NOMO-1 treated with dmso at 0.1 percent for 144 hours (cell line): Measurements from ENCODE around the gene BRINP2.

Experiments used
- DNase-seq: peaks from one replicate; lab custom pipeline; 2025; ENCODE audit not compliant: unreplicated experiment; lab: John Stamatoyannopoulos, UW

The BRINP2 gene

GRCh38 chr1:177170756-177171535 is at the start of gene BRINP2:
Gene BRINP2 (plus strand): TSS chr1:177170958. CDS start chr1:177229877, 58,919 bp downstream.
- no peak for DNase-seq

GRCh38 chr1:177122461-177123251 is 48.1 kb upstream of the BRINP2 start:
- DNase-seq: no peak

GRCh38 chr1:177124577-177125278 is 46.0 kb upstream of the BRINP2 start:
- no peak for DNase-seq

- no peak for DNase-seq
These were observed 44.5 kb upstream of the BRINP2 start for GRCh38 chr1:177126267-177126666.

GRCh38 chr1:177128665-177129281 is 42.0 kb upstream of the BRINP2 start:
- no peak for DNase-seq

GRCh38 chr1:177130451-177130945 is 40.3 kb upstream of the BRINP2 start:
- no peak for DNase-seq

- no peak for DNase-seq
These were observed 39.0 kb upstream of the BRINP2 start for GRCh38 chr1:177131723-177132122.

- DNase-seq: no peak
These were observed 38.6 kb upstream of the BRINP2 start for GRCh38 chr1:177132141-177132540.

- no peak for DNase-seq
These were observed 36.7 kb upstream of the BRINP2 start for GRCh38 chr1:177133977-177134538.

- no peak for DNase-seq
These were observed 35.5 kb upstream of the BRINP2 start for GRCh38 chr1:177135250-177135649.

GRCh38 chr1:177137814-177138213 is 32.9 kb upstream of the BRINP2 start:
- DNase-seq: no peak

- no peak for DNase-seq
These were observed 32.4 kb upstream of the BRINP2 start for GRCh38 chr1:177138347-177138746.

- no peak for DNase-seq
These were observed 28.7 kb upstream of the BRINP2 start for GRCh38 chr1:177142010-177142409.

GRCh38 chr1:177142791-177143271 is 27.9 kb upstream of the BRINP2 start:
- DNase-seq: no peak

GRCh38 chr1:177145106-177146070 is 25.4 kb upstream of the BRINP2 start:
- no peak for DNase-seq

GRCh38 chr1:177146499-177146898 is 24.3 kb upstream of the BRINP2 start:
- DNase-seq: no peak

GRCh38 chr1:177162243-177162642 is 8.5 kb upstream of the BRINP2 start:
- DNase-seq: no peak

GRCh38 chr1:177163844-177164379 is 6.8 kb upstream of the BRINP2 start:
- no peak for DNase-seq
